GM18868 (cell line): ENCODE measurements around the gene IFI6.
"Not testable (repeated sequence)": the region's sequence is repeated elsewhere in the genome, so short reads cannot be mapped to it uniquely, and the experiment has no call there.

Source experiments
- ATAC-seq: cut with Tn5 transposase; IDR thresholded peaks from one replicate; pipeline ENCODE4 v1.9.1; 2021; ENCODE audit warnings: mild to moderate bottlenecking, moderate library complexity; ENCODE audit not compliant: unreplicated experiment

IFI6 gene

DNA sequence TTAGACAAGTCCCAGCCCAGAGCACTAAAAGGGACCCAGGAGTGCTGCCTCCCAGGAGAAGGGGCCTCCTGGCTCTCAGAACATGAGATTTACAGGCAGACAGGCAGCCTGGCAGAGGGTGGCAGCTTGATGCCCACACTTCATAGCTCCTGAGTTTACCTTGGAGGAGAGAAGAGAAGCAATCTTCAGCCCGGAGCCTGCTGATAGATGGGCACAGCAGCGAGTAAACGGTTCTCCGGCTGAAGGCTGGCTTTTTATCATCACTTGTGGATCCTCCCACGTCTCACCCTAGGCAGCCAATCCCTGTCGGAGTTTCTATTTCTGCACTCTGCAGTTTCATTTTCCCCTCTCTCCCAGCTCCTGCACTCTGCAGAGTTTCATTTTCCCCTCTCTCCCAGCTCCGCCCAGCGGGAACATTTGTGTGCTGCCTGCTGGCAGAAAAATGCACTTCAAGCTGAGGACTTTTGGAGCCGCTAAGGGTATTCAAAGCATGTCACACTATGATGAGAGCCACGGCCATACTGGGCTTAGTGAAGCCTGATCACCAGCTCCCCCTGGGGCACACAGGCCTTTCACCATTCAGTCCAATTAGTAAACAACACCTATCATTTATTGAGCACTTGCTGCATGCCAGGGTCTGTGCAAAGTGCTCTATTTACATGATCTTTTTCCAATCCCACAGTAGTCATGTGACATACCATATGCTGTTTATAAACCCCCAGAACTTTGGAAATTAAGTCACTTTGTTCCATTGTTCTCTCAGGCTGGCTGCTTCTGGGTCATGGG, at the start of gene IFI6:
IFI6 (minus strand) TSS at position 229 of the 786 bp plus-strand sequence. CDS start 2,878 bp downstream, outside the sequence.
- peak; percentile 80 for ATAC-seq

- no peak for ATAC-seq
Measured at GRCh38 chr1:27719286-27720251, 47.6 kb upstream of the IFI6 start.

DNA sequence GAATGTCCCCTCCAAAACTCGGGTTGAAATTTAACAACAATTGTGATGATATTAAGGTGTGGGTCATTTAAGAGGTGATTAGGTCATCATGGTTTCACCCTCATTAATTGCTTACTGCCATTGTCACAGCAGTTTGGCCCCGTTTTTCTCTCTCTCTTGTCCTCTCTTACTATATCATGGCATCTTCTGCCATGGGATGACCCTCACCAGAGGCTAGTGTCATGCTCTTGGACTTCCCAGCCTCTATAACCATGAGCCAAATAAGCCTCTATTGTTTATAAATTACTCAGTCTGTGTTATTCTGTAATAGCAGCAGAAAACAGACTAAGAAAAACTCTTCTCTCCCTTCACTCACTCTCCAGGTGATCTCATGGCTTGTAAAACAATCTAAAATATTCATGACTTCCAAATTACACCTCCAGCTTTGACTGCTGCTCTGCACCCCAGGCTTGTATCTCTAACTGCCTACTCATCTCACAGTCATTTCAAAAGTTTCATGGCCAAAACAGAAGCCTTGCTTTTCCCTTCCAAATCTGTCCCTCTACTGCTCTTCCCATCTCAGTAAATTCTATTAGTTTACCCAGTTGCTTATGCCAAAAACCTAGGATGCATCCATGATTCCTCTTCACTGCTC, 44.4 kb upstream of the IFI6 start:
- ATAC-seq, result no peak

- no peak for ATAC-seq
Measured at GRCh38 chr1:27713869-27714513, 42.0 kb upstream of the IFI6 start.

GRCh38 chr1:27713139-27713725, 41.2 kb upstream of the IFI6 start:
- ATAC-seq, result no peak

GRCh38 chr1:27710574-27710973, 38.6 kb upstream of the IFI6 start:
- no peak for ATAC-seq

GRCh38 chr1:27705545-27705944, 33.6 kb upstream of the IFI6 start:
- ATAC-seq, result no peak

DNA sequence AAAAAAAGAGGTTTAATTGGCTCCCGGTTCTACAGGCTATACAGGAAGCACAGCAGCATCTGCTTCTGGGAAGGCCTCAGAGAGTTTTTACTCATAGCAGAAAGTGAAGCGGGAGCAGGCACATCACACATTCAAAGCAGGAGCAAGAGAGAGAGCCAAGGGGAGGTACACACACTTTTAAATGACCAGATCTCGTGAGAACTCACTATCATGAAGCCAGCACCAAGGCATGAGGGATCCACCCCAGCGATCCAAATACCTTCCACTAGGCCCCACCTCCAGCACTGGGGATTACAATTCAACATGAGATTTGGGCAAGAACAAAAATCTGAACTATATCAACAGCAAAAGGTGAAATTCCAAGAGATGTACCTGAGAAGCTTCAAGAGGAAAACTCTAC, 33.0 kb upstream of the IFI6 start:
- no peak for ATAC-seq

GRCh38 chr1:27696835-27697234, 24.8 kb upstream of the IFI6 start:
- ATAC-seq, result not testable (repeated sequence)

DNA sequence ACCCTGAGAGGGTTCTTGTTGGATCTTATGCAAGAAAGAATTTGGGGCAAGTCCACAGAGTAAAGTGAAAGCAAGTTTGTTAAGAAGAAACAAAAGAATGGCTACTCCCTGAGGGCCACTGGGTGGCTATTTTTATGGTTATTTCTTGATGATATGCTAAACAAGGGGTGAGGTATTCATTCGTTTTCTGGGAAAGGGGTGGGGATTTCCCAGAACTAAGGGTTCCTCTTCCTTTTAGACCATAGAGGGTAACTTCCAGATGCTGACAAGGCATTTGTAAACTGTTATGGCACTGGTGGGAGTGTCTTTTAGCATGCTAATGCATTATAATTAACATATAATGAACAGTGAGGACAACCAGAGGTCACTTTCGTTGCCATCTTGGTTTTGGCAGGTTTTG, 18.2 kb upstream of the IFI6 start:
- ATAC-seq, result no peak

DNA sequence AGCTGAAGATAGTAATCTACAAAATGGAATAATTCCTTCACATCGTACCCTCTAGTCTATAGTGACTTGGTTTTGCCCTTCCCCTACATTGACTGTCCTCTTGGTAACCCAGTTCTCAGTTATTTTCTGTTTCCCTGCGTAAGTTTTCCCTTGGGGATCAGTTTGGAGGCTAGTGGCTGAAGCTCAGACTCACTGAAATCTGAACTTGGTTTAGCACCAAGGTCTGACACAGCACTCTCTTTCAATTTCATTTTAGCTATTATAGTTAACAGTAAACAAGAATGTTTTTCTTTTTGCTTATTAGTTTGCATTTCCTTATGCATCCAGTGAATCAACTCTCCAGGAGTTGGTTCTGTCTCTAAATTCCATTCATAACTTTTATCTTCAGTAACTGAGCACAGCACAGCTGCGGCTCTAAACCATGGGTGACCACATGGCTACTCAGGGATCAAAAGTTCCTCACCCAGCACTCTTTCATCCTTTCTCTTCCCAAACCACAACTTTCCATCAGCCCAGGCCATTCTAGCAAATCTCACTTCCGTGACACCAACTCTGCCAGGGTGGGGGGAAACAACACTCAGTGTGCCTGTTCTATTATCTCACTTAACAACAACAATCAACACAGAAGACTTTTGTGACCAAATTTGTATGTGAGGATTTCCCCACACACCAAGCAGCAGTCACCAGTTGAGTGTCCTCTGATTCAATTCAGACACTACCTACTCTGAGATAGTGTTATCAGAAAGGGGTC, 17.6 kb upstream of the IFI6 start:
- no peak for ATAC-seq

- ATAC-seq, result no peak
Measured at GRCh38 chr1:27687906-27688305, 15.9 kb upstream of the IFI6 start.

DNA sequence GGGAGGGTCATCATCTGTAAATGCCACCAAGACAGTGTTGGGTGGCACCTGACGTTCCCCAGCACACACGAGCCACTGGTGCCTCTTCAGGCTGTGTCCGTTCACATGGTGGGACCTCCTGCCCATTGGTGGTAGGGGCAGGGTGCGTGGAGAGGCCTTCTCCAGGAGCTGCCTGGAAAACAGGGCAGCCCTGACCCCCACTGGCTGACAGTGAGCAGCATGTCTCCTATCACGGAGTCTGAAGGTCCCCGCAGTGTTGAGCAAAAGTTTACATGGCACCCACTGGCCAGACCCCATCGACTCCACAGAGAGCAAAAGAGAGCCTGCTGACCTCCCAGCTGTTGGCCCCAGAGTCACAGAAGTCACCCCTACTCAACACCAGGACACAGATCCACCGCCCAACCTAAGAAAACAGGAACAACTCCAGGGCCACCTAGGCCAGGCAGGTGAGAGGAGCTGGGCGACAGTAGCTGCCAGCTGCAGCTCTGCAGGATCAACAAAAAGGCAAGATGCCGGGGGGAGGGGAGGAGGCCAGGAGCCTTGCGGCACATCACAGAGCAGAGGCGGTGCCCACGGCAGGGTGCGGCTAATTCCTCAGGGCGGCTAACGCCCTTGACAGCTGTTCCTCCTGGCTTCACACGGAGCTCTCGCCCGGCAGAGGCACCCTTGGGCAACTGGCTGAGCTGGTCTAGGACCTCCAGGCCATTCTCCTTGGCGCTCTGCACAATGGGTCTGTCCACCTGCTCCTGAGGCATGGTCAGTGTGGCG, 14.4 kb upstream of the IFI6 start:
- no peak for ATAC-seq

- no peak for ATAC-seq
Measured at GRCh38 chr1:27684176-27684575, 12.2 kb upstream of the IFI6 start.

DNA sequence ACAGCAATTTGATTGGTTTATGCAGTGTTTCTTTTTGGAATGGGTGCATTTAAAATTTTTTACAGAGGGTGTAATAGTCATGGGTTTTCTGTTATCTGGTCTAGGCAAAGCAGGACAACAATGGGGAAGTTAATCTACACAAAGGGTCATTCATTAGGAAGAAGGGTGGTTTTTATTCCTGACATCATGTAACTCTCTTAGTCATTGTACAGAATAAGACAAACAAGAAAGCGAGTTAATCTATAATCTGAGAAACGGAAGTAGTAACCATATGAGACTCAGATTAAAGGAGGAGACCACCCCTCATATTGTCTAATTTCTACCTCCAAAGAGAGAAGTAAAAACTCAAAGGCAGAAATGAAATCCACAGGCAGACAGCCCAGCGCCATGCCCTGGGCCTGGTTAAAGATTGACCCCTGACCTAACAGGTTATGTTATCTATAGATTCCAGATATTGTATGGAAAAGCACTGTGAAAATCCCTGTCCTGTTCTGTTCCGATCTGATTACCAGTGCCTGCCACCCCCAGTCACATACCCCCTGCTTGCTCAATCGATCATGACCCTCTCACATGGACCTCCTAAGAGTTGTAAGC, 10.5 kb upstream of the IFI6 start:
- no peak for ATAC-seq

DNA sequence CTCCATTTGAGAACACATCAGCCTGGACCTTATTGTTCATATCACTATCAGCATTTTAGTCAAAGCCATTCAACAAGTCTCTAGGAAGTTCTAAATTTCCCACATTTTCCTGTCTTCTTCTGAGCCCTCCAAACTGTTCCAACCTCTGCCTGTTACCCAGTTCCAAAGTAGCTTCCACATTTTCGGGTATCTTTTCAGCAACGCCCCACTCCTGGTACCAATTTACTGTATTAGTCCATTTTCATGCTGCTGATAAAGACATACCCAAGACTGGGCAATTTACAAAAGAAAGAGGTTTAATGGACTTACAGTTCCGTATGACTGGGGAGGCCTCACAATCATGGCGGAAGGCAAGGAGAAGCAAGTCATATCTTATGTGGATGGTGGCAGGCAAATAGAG, 9.6 kb upstream of the IFI6 start:
- ATAC-seq, result not testable (repeated sequence)

- ATAC-seq, result not testable (repeated sequence)
Measured at GRCh38 chr1:27680225-27680791, 8.3 kb upstream of the IFI6 start.

- ATAC-seq, result no peak
Measured at GRCh38 chr1:27678747-27679146, 6.8 kb upstream of the IFI6 start.
